ENCODE measurements around the gene SGMS1. TPM values are rescaled to one million over a fixed set of nuclear protein-coding genes. Genes with fewer than 3 reads are reported as not detected.

The SGMS1 gene
- total RNA-seq, 3 donors from 2014 or later (not counting 1 experiment from before 2014, with no cell fraction given), result 24.5 to 32.7 (median 30.4) TPM

DNA sequence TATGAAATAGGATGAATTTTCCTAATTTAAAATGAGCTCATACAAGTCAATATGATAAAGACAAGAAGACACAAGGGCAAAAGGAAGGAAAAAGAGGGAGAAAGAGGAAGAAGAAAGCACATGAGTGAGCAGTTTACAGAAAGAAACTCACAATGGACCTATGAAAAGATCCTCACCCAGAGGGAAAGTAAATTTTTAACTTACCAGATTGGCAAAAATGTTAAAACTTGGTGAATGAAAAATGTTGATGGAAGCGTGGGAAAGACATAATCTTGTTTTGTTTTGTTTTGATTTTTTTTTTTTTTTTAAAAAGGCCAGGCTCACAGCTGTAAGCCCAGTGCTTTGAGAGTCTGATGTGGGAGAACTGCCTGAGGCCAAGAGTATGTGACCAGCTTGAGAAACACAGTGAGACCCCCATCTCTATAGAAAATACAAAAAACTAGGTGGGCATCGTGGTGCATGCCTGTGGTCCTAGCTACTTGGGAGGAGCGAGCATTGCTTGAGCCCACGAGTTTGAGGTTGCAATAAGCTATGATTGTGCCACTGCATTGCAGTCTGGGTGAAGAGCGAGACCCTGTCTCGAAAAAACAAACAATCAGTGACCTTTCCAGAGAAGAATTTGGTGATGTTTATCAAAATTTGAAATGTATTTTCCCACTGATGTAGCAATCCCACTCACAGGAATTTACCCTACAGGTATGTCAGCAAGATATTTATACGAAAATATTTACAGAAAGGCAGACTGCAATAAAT is 219.6 kb downstream of the SGMS1 start:
- Mint-ChIP-seq H3K4me3 (no peak overlapping the region), H3K27me3 (ENCODE audit: low read depth in 2 of 2) (no peaks in the 10 kb centered on the region), H3K4me1 (peaks cover 11 to 18% of the 10 kb centered on the region in 2 donors), H3K36me3 (no peaks in the 10 kb centered on the region), H3K27ac (no peak overlapping the region), H3K9me3 (no peaks in the 10 kb centered on the region)
- TF ChIP-seq, protein P1, sequence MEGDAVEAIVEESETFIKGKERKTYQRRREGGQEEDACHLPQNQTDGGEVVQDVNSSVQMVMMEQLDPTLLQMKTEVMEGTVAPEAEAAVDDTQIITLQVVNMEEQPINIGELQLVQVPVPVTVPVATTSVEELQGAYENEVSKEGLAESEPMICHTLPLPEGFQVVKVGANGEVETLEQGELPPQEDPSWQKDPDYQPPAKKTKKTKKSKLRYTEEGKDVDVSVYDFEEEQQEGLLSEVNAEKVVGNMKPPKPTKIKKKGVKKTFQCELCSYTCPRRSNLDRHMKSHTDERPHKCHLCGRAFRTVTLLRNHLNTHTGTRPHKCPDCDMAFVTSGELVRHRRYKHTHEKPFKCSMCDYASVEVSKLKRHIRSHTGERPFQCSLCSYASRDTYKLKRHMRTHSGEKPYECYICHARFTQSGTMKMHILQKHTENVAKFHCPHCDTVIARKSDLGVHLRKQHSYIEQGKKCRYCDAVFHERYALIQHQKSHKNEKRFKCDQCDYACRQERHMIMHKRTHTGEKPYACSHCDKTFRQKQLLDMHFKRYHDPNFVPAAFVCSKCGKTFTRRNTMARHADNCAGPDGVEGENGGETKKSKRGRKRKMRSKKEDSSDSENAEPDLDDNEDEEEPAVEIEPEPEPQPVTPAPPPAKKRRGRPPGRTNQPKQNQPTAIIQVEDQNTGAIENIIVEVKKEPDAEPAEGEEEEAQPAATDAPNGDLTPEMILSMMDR (IDR thresholded peaks at IDR 0.05), result no peak
- no peak for ATAC-seq
- intact Hi-C loops (cut with micrococcal nuclease), result no loop called here
- Histone ChIP-seq H3K4me3 (ENCODE audit: low read length) (no peak overlapping the region), H3K4me1 (ENCODE audit: control insufficient read depth, insufficient read depth, low read length) (no peaks in the 10 kb centered on the region), H3K36me3 (ENCODE audit: control insufficient read depth, insufficient read depth, low read length) (no peaks in the 10 kb centered on the region), H3K27ac (ENCODE audit: low read length) (no peak overlapping the region), H3K27me3 (ENCODE audit: control insufficient read depth, insufficient read depth, low read length) (no peaks in the 10 kb centered on the region), H3K9me3 (ENCODE audit: control insufficient read depth, insufficient read depth, low read length) (peaks cover 6% of the 10 kb centered on the region)
- 95% methylated on average over 6 of the region's 7 CpGs for WGBS (ENCODE audit: insufficient coverage)
- DNase-seq, result no peak

DNA sequence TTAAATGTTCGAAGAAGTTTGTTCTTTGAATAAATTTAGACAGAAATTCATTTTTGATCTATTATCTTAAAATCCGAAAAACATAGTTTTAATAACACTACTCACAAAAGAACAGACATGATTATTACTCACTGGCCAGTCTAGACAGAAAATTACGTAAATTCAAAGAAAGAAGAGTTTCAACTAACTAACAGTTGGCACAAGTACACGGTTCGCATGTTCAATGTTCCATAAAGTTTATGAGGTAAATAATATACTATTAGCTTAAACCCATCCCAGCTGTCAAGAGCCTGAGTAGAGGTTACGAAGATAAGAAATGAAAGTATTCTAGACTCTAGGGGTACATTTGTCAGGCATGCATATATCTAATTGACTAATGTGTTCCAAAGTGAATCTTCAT is 220.7 kb downstream of the SGMS1 start:
- peaks cover 22 to 24% of the 10 kb centered on the region in 2 donors for H3K4me1 Mint-ChIP-seq
- no peak overlapping the region for H3K27ac Mint-ChIP-seq
- H3K4me3 Mint-ChIP-seq, result no peak overlapping the region
- intact Hi-C loops (cut with micrococcal nuclease), result no loop called here
- DNase-seq (no peak), ATAC-seq (no peak)
- no peaks in the 10 kb centered on the region for H3K27me3 Mint-ChIP-seq (ENCODE audit: low read depth in 2 of 2)
- TF ChIP-seq, protein P1 (IDR thresholded peaks at IDR 0.05), result no peak
- Histone ChIP-seq H3K27ac (ENCODE audit: low read length) (no peak overlapping the region), H3K9me3 (ENCODE audit: control insufficient read depth, insufficient read depth, low read length) (peaks cover 6% of the 10 kb centered on the region), H3K4me1 (ENCODE audit: control insufficient read depth, insufficient read depth, low read length) (no peaks in the 10 kb centered on the region), H3K27me3 (ENCODE audit: control insufficient read depth, insufficient read depth, low read length) (no peaks in the 10 kb centered on the region), H3K36me3 (ENCODE audit: control insufficient read depth, insufficient read depth, low read length) (no peaks in the 10 kb centered on the region), H3K4me3 (ENCODE audit: low read length) (no peak overlapping the region)
- H3K9me3 Mint-ChIP-seq, result no peaks in the 10 kb centered on the region
- H3K36me3 Mint-ChIP-seq, result no peaks in the 10 kb centered on the region
- WGBS (ENCODE audit: insufficient coverage), result 100% methylated on average over 1 of the region's 6 CpGs

DNA sequence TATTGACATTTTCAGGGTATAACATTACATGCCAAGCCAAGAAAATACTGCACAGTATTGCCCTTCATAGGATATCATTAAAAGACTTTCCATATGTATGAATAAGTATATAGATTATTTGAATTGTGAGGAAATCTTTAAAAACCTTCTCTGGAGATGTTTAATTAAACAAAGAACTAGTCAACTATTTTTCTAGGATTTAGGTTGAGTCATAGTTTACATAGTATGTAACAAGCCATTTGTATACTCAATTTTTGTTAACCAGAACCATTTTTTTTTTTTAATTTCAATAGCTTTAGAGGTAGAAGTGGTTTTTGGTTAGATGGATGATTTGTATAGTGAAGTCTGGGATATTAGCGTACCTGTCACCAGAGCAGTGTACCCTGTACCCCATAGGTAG is 221.3 kb downstream of the SGMS1 start:
- Mint-ChIP-seq H3K4me3 (no peak overlapping the region), H3K9me3 (no peaks in the 10 kb centered on the region), H3K36me3 (no peaks in the 10 kb centered on the region), H3K27me3 (ENCODE audit: low read depth in 2 of 2) (no peaks in the 10 kb centered on the region), H3K4me1 (peaks cover 28 to 29% of the 10 kb centered on the region in 2 donors), H3K27ac (no peak overlapping the region)
- intact Hi-C loops (cut with micrococcal nuclease), result no loop called here
- H3K36me3 ChIP-seq (ENCODE audit: control insufficient read depth, insufficient read depth, low read length), result no peaks in the 10 kb centered on the region
- H3K27ac ChIP-seq (ENCODE audit: low read length), result no peak overlapping the region
- H3K9me3 ChIP-seq (ENCODE audit: control insufficient read depth, insufficient read depth, low read length), result peaks cover 6% of the 10 kb centered on the region
- H3K27me3 ChIP-seq (ENCODE audit: control insufficient read depth, insufficient read depth, low read length), result no peaks in the 10 kb centered on the region
- TF ChIP-seq, protein P1 (IDR thresholded peaks at IDR 0.05), result no peak
- DNase-seq (no peak), ATAC-seq (no peak)
- no peaks in the 10 kb centered on the region for H3K4me1 ChIP-seq (ENCODE audit: control insufficient read depth, insufficient read depth, low read length)
- WGBS (ENCODE audit: insufficient coverage), result no CpG with 5 or more reads among the region's 1 CpG
- H3K4me3 ChIP-seq (ENCODE audit: low read length), result no peak overlapping the region

DNA sequence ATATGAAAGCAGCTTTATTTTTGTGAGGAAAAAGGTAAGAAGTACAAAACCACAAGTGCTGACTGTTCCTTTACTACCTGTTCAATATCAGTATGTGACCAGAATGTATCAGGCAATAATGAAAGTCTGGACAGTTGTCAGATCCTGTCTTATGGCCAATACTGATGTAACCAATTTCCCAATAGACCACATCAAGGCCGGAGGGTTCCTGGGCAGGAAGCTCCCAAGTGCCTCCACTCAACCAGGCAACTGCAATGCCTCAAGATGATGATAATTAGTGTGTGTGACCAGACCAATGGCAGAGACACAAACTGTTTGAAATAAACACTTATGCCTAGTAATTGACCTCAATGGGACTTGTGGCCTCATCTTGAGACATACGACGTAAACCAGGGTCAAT is 223.1 kb downstream of the SGMS1 start:
- H3K27me3 Mint-ChIP-seq (ENCODE audit: low read depth in 2 of 2), result no peaks in the 10 kb centered on the region
- no peaks in the 10 kb centered on the region for H3K27me3 ChIP-seq (ENCODE audit: control insufficient read depth, insufficient read depth, low read length)
- TF ChIP-seq, protein P1 (IDR thresholded peaks at IDR 0.05), result no peak
- no peaks in the 10 kb centered on the region for H3K36me3 ChIP-seq (ENCODE audit: control insufficient read depth, insufficient read depth, low read length)
- H3K36me3 Mint-ChIP-seq, result no peaks in the 10 kb centered on the region
- no peak overlapping the region for H3K27ac ChIP-seq (ENCODE audit: low read length)
- H3K9me3 Mint-ChIP-seq, result no peaks in the 10 kb centered on the region
- ATAC-seq (no peak), DNase-seq (no peak)
- WGBS (ENCODE audit: insufficient coverage), result 92% methylated on average over 3 of the region's 3 CpGs
- H3K4me3 Mint-ChIP-seq, result no peak overlapping the region
- intact Hi-C loops (cut with micrococcal nuclease), result no loop called here
- no peaks in the 10 kb centered on the region for H3K4me1 ChIP-seq (ENCODE audit: control insufficient read depth, insufficient read depth, low read length)
- no peak overlapping the region for H3K4me3 ChIP-seq (ENCODE audit: low read length)
- no peaks in the 10 kb centered on the region for H3K9me3 ChIP-seq (ENCODE audit: control insufficient read depth, insufficient read depth, low read length)
- no peak overlapping the region for H3K27ac Mint-ChIP-seq
- H3K4me1 Mint-ChIP-seq, result peaks cover 40 to 44% of the 10 kb centered on the region in 2 donors
